Activated naive CD4-positive, alpha-beta T cell (primary cell): ENCODE measurements around the gene GLT1D1.
"Not testable (repeated sequence)": the region's sequence is repeated elsewhere in the genome, so short reads cannot be mapped to it uniquely, and the experiment has no call there.

Experiments used
- DNase-seq, 4 experiments: peaks; one replicate each; lab custom pipeline; 2025; lab: John Stamatoyannopoulos, UW

GLT1D1 gene

DNA sequence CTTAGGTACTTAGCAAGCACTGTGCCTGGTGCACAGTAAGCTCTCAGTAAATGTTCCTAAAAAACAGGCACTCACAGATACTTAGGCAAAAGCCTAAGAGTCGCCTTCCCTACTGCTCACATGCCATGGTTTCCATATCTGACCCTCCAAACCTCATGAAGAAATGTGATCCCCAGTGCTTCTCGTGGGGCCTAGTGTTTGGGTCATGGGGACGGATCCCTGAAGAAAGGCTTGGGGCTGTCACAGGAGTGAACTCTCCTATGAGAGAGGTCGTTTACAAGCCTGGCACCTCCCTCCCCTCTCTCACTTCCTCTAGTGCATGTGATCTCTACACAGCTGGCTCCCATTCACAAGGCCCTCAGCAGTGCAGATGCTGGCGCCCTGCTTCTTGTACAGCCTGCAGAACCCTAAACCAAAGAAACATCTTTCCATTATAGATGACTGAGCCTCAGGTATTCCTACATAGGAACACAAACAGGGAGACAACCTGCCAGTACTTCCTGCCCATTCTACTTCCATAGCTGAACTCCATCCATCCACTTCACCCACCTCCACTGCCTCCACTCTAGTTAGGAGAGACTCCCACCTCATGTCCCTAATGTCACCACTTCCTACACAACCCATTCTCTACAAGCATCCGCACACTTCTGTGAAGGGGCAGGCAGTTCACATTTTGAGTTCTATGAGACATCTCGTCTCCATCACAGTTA is 32.4 kb upstream of the GLT1D1 start:
- no peak for DNase-seq

GRCh38 chr12:128823216-128823915 is 29.9 kb upstream of the GLT1D1 start:
- DNase-seq, result no peak

DNA sequence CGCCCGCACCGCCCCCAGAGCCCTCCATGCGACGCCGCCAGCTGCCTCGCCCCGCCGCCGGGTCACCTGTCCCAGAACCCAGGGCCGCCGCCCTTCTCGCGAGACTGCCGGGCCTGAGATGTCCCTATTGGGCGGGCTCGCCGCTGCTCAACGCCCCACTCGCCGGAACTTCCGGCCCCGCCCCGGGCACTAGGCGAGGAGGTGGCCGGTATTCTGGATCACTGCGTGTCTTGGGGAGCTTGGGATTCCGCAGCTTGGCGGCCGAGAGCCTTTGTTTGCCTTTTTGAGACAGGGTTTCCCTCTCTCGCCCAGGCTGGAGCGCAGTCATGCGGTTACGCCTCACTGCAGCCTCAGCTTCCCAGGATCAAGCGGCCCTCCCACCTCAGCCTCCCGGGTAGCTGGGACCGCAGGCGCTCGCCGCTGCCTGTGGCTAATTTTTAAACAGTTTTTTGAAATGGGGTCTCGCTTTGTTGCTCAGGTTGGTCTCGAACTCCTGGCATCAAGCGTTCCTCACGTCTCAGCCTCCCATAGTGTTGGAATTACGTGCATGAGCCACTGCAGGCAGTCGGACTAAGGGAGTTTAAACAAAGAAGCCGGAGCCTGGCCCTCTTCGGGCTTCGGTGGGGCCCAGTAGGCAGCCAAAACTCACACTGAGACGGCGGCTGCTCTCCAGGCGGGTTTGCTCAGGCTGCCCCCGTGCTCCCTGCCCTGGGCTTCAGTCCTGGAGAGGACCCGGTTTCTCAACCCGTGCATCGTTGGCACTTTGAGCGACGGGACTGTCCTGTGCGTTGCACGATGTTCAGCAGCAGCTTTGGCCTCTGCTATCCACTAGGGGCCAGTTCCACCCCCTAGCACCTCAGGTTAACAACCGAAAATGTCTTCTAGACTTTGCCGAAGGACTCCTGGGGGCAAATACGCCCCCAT is 29.1 kb upstream of the GLT1D1 start, which contains the start of gene SLC15A4:
Gene SLC15A4, minus strand, starts transcription at position 43 of the 924 bp plus-strand sequence. Its CDS starts 15 bp downstream, at position 28.
- peak; percentile 72 to 82 (median 77) for DNase-seq

- no peak for DNase-seq
Measured at GRCh38 chr12:128825835-128826234, 27.4 kb upstream of the GLT1D1 start.

- DNase-seq, result no peak
Measured at GRCh38 chr12:128827724-128828123, 25.6 kb upstream of the GLT1D1 start.

DNA sequence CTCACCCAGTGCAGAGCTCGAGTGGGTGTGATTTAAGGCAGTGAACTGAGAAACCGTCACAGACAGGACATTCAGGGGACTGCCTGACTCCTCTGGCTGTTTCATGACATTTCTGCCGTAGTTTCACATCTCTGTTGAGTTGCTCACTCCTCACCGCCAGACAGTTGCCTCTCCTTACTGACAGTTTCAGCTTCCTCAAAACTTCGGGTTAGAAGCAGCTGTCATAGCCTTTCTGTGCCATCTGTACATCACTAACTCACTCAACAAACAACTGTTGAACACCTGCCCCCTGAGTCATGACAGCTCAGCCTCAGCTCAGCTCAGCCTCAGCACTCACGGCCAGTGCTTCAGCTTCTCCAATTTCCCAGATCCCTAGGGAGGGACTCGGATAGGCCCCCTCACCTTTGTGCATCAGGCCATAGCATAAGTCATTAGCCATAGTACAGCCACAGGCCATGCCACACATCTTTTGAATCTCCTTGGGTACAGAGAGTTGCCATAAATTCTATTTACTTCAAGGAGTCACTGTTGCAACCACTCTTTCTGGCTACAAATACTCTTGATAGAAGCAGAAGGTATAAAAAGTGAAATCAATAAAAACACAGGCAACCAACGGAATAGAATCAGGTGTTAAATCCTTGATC is 23.3 kb upstream of the GLT1D1 start:
- DNase-seq, result no peak

DNA sequence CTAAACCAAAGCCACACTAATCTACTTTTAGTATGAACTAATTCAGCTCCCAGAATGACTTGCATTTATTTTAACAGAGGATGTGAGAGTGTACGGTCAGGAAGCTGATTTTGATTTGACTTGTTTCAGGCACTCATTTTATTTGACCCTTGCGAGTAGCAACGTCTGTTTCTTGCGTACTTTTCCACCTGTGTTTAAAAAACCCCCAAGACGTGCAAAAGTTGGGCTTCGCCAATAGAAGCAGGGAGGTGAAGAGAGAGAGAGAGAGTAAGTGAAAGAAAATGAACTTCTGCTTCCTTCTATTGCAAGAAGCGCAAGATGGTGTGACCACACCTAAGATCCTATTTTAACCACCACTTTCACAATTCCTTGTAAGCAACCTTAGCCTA is 22.8 kb upstream of the GLT1D1 start:
- no peak for DNase-seq

GRCh38 chr12:128833418-128833817 is 19.9 kb upstream of the GLT1D1 start:
- no peak for DNase-seq

DNA sequence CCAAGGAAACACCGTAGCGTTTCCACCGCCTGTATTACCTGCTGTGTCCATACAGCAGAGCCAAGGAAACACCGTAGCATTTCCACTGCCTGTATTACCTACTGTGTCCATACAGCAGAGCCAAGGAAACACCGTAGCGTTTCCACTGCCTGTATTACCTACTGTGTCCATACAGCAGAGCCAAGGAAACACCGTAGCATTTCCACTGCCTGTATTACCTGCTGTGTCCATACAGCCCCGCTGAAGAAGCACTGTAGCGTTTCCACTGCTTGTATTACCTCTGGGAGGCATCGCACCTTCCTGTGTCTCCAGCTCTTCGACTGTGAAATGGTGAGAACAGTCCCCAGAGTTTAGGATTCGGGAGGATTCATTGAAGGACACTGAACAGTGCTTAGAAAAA is 13.4 kb upstream of the GLT1D1 start:
- DNase-seq, result not testable (repeated sequence)

GRCh38 chr12:128840862-128841468 is 12.3 kb upstream of the GLT1D1 start:
- no peak for DNase-seq

DNA sequence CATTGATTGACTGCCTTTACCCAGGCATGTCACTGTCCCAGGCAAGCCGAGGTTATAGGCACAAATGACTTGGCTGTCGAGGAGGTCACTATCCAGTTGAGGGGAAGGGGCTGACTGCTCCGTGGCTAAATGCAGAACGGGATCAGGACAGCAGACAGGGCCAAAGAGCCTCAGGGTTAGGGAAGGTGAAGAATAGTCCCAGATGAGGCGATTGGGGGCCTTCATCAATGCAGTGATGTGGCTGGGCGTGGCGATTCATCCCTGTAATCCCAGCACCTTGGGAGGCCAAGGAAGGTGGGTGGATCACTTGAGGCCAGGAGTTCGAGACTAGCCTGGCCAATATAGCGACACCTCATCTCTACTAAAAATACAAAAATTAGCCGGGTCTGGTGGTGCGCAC is 10.7 kb upstream of the GLT1D1 start:
- DNase-seq, result no peak

- DNase-seq, result no peak
Measured at GRCh38 chr12:128843538-128843937, 9.7 kb upstream of the GLT1D1 start.

GRCh38 chr12:128844031-128844635 is 9.1 kb upstream of the GLT1D1 start:
- DNase-seq, result no peak

DNA sequence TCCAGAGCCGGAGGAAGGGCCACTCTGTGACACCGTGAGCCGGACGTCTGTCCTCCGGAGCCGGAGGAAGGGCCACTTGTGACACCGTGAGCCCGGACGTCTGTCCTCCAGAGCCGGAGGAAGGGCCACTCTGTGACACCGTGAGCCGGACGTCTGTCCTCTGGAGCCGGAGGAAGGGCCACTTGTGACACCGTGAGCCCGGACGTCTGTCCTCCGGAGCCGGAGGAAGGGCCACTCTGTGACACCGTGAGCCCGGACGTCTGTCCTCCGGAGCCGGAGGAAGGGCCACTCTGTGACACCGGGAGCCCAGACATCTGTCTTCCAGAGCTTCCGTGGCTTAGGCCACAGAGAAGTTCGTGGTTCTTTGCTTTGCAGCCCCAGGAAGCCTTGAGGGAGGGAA is 6.6 kb upstream of the GLT1D1 start:
- DNase-seq, result not testable (repeated sequence)

GRCh38 chr12:128848371-128848770 is 4.9 kb upstream of the GLT1D1 start:
- no peak for DNase-seq

GRCh38 chr12:128849806-128850205 is 3.5 kb upstream of the GLT1D1 start:
- not testable (repeated sequence) for DNase-seq

DNA sequence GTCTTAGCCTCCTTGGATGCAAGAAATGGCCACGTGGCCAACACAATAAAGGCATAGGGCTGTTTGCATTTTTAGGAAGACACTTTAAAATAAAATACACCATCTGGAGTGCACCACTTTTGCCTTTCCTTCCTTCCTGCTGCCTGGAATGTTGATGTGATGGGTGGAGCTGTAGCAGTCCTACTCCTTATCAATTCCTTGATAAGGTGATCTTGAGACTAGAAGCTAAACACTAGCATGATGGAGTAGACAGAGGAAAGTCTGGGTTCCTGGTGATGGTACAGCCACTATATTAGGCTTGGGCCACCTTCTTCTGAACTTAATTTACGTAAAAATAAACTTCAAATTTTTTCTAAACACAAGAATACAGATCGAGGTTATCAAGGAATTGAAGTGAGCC is 2.9 kb upstream of the GLT1D1 start:
- no peak for DNase-seq

DNA sequence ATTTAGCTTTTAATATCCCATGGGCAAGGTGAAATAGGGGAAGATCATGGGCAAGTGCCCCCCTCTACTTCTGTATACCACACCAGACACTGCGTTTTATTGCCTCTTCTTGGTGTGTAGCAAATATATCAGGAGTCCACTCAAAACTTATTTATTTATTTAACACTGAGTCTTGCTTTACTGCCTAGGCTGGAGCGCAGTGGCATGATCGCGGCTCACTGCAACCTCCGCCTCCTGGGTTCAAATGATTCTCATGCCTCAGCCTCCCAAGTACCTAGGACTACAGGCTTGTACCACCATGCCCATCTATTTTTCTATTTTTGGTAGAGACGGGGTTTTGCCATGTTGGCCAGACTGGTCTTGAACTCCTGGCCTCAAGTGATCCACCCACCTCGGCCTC is 1.8 kb upstream of the GLT1D1 start:
- DNase-seq, result not testable (repeated sequence)

DNA sequence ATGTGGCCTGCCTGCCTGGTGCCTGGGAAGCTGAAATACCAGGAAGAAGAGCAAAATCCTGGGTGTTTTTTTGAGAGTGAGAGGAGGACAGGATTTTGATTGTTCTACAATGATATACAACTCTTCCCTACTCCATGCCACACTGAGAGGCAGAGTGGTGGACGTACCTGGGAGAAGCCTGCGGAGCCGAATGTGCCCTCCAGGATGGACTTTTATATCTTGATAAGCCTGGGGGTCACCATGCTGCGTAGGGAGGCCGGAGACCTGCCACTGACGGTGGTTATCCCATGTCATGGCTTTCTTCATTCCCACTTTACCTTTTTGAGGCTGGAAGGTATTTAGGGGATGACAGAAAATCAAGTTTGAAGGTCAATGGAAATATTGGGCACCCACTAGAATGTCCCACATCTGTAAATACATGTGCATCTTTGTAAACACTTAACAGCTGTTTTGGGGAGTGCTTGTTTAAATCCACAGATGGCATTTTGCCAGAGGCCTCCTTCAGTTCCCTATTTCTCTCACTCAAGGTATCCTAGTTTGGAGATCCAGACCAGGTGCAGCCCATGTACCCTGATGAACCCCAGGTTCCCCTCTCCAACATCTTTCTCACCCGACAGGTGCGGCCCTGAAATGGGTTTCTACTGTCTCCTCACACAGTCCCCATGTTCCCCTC is 1.1 kb upstream of the GLT1D1 start:
- no peak for DNase-seq

DNA sequence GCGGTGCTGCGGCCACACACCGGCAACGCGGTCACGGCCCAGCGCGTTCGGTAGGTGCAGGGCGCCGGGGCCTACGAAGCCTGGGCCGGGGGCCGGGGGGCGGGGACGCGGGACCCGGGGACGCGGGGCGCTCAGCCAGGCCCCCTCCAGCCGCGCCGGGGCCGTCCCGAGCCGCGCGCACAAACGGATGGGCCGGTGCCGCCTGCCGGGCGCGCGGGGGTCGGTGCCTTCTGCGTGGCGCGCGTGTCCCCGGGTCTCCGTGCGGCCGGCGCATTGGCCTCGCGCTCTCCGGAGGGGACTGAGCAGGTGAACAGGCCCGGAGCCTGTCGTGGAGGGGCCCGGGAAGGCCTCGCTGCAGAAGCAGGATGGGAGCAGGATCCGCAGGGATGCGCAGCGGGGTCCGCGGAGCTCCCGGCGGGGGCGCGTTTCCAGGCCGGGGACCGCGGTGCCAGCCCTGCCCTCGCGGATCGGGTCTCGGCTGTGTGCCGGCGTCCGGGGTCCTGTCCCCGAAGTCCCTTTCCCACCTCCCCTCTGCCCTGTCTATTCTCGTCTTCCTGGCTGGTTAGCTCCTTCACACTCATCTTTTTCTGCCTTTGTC is 421 bp downstream of the GLT1D1 start:
- DNase-seq, result no peak
